Gastroesophageal sphincter (tissue), 3 donors: ENCODE measurements around the gene GOLGA6D.
"Not testable (repeated sequence)": the region's sequence is repeated elsewhere in the genome, so short reads cannot be mapped to it uniquely, and the experiment has no call there.

Experiments
- EP300 ChIP-seq: sonication (generic); formaldehyde crosslinking; IDR thresholded peaks from one replicate; pipeline ENCODE4 v1.6.1; 2017; ENCODE audit warnings: antibody characterized with exemption, mild to moderate bottlenecking
- POLR2A ChIP-seq, 2 donors: fragments of 450-650 bp; IDR thresholded peaks; one replicate each; pipeline ENCODE4 v1.6.1; 2017; ENCODE audit warnings: antibody characterized with exemption in 2 of 2, mild to moderate bottlenecking in 2 of 2, moderate library complexity in 1 of 2
- POLR2AphosphoS5 ChIP-seq: sonication (generic); formaldehyde crosslinking; IDR thresholded peaks from one replicate; pipeline ENCODE4 v1.6.1; 2017; ENCODE audit warnings: antibody characterized with exemption
- TF ChIP-seq, protein P1 (sequence below), 4 experiments: fragments of 200-600 bp in 2 of 4; fragments of 450-650 bp in 2 of 4; sonication (generic) in 1 of 4; IDR thresholded peaks; one replicate each; pipeline ENCODE4 v1.5.1; 2017 to 2019; ENCODE audit warnings: antibody characterized with exemption in 4 of 4, mild to moderate bottlenecking in 2 of 4, moderate library complexity in 2 of 4

DNA sequence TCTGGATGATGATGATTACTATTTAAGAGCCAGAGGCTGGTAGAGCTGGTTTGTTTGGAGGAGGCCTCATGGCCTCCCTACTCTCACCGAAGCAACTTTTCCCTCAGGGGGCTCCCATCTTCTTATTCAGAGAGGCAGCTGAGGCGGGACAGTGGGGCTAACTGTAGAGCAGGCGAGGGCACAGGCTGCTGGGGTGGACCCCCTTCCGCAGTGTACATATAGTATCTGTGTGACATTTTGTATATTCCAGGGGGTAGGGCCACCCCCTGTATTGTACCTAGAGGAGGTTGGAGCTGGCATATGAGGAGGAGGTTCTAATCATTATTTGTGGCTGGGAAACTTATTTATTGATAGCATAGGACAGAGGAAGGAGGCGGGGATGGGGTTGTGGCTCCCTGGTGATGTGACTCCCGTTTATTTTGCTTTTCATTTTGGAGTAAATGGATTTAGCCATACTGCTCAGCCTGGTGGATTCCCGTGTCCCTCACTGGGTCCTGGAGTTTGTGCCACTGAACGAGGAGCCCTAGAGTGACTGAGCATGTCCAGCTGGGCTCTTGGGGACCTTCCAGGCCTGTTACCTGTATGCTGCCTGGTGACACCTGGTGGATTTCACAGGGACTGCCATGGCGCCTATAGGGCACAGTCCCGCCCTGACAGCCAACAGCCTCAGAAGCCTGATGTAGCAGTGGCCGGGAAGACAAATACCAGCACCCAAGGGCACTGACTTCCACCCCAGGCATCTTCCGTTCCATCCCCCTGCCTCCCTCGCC, 16.1 kb downstream of the GOLGA6D start:
- not testable (repeated sequence) for TF ChIP-seq POLR2A (IDR thresholded peaks at IDR 0.05); EP300; POLR2AphosphoS5
- TF ChIP-seq, protein P1, sequence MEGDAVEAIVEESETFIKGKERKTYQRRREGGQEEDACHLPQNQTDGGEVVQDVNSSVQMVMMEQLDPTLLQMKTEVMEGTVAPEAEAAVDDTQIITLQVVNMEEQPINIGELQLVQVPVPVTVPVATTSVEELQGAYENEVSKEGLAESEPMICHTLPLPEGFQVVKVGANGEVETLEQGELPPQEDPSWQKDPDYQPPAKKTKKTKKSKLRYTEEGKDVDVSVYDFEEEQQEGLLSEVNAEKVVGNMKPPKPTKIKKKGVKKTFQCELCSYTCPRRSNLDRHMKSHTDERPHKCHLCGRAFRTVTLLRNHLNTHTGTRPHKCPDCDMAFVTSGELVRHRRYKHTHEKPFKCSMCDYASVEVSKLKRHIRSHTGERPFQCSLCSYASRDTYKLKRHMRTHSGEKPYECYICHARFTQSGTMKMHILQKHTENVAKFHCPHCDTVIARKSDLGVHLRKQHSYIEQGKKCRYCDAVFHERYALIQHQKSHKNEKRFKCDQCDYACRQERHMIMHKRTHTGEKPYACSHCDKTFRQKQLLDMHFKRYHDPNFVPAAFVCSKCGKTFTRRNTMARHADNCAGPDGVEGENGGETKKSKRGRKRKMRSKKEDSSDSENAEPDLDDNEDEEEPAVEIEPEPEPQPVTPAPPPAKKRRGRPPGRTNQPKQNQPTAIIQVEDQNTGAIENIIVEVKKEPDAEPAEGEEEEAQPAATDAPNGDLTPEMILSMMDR (IDR thresholded peaks at IDR 0.05), result not testable (repeated sequence)
